GM12872 (cell line): ENCODE results near the gene ARHGEF28.

ENCODE experiments used
- TF ChIP-seq, protein P1 (sequence below): IDR thresholded peaks from 3 replicates; pipeline ENCODE4 v1.5.1; 2011; ENCODE audit warnings: low read depth, mild to moderate bottlenecking, low read length, moderate library complexity; ENCODE audit not compliant: insufficient read depth

Gene ARHGEF28

DNA sequence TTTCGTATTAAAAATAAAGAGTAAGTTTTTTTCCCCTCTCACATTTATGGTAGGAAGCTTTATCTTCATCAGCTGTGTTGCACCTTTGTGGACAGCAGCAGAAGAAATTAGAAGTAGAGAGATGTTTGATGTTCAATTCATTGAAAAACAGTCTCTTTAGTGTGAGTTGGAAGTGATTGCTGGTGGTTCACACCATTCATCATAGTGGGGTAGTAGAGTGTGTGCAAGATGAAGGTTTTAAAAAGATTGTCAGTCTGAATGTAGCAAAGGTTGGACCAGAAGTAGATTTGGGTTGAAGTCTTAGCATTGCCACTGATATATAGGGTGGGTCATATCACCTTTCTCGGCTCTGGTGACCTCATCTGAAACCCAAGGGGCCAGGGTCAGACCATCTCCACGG is 10.4 kb downstream of the ARHGEF28 start:
- TF ChIP-seq, protein P1, sequence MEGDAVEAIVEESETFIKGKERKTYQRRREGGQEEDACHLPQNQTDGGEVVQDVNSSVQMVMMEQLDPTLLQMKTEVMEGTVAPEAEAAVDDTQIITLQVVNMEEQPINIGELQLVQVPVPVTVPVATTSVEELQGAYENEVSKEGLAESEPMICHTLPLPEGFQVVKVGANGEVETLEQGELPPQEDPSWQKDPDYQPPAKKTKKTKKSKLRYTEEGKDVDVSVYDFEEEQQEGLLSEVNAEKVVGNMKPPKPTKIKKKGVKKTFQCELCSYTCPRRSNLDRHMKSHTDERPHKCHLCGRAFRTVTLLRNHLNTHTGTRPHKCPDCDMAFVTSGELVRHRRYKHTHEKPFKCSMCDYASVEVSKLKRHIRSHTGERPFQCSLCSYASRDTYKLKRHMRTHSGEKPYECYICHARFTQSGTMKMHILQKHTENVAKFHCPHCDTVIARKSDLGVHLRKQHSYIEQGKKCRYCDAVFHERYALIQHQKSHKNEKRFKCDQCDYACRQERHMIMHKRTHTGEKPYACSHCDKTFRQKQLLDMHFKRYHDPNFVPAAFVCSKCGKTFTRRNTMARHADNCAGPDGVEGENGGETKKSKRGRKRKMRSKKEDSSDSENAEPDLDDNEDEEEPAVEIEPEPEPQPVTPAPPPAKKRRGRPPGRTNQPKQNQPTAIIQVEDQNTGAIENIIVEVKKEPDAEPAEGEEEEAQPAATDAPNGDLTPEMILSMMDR: no peak

DNA sequence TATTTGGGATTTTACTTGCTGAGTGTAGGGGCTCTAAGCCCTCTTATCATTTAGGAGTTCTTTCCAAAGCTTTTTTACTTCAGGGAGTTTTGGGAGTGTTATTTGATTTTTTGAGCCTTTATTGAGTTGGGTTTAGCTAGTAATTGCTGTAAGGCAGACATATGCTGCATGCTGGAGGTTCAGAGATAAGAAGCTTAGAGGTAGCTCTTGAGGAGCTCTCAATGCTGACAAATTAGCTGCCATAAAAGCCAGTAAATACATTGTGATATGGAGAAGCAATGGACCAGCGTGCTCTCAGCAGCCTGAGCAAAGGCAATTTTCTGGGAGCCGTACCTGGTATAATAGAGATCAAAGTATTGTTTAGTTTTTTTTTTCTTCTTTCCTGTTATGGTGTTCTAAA is 11.6 kb downstream of the ARHGEF28 start:
- TF ChIP-seq, protein P1: no peak

DNA sequence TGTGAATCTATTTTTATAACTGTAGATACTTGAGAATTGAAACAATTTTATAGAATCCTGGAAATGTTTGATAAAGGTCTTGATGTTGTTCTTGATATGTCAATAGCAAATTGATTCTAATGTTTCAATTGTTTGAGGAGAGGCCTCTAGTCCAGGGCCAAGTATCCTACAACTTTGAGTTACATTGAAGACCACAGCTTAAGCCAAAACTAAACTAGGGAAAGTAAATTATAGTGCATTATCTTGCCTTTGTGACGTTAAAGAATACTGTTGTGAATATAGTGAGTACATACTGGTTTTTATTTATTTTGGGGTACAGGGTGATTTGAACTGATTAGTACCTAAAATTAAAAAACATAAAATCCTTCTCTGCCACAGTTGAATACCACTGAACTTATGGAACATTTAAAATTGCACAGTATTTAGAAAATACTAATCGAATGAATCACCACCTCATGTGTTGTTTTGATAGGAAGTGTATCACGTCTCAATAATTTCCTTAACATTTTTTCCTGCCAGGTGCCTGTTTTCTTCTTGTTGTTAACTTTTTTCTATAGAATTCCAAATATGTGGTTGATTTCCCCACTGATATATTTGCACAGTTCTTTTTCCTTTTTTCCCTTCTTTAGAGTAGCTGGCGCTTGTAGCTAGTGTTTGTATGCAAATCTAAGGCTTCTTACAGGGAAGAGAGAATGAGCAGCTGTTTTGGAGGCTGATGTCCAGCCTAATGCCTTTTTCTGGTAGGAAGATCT is 12.5 kb downstream of the ARHGEF28 start:
- TF ChIP-seq, protein P1: no peak

DNA sequence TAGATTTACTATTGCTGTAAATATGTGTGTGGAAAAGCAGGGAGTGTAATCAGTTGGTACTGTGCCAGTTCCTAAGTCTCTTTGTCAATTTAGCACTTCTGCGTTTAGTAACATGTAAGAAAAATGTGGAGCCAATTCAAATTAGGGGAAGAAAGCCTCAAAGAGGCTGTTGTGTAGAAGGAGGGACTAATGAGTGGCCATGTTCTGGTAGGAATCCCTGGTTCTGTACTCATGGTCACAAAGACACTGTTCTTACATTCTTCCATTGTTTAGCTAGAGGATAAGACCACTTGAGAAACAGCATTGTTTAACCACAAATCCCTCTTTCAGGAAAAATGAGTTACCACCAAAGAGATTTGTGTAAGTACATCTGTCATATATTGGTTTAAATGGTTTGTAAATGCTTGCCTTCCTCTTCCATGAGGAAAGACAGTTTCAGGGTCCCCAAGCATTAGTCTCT is 14.9 kb downstream of the ARHGEF28 start:
- TF ChIP-seq, protein P1: no peak

DNA sequence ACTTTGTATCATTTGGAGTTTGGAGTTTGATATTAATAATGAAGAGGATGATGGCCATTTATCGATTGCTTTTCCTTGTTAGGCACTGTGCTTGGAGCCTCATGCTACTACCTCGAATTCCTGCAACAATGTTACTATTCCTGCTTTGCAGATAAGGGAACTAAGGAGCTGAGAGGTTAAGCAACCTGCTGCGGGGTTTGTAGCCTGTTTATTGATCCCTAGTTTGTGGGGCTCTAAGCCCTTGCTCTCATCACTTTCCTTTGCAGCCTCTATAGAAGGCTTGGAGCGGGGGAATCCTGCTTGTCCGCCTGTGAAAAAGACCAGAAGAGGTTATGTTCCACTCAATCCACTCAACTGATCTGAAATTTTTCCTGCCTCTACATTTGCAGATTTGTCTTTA is 15.8 kb downstream of the ARHGEF28 start:
- TF ChIP-seq, protein P1: no peak

DNA sequence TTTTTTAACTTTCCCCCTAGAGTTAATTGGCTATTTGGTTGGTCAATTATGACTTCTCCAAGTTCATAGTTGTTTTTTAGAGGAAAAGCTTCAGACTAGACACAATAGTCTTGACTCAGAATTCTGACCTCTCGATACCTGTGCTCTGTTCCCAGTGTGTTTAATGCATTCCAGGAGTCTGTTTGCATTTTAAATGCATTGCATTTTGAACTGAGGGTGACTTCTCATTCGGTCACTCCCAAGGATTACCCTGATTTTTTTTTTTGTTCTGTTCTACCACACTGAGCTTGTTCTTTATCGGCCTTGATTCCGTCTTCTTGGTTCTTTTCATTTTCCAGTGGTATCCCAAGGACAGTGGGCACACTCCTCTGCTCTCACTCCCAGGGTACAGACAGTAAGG is 16.3 kb downstream of the ARHGEF28 start:
- TF ChIP-seq, protein P1: no peak

DNA sequence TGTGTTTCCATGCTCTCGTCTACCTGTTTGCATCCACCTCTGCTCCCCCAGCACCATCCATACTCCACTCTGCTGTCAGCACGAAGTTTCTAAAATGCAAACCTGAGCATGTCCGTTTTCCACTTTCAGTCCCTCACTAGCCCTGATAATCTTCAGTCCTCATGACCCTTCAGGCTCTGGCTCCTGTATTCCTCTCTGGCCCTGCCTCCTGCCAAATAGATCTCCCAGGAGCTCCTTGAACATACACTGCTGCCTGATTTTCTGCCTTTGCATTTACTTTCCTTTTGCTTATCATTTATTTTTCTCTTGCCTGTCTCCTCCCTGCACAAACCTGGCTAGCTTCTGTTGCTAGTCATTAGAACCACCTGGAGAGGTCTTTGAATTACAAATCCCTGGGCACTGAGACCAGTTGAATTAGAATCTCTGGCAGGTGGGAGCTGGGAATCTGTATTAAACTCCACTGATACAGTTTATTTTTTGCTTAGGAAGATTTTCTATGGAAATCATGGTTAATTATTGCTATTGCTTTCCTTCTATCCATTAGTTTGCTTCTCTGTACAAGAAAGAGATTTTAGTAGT is 18.5 kb downstream of the ARHGEF28 start:
- TF ChIP-seq, protein P1: no peak
